Cardiac septum (tissue), 1 donor: ENCODE measurements around the gene WDR18. TPM values are rescaled to one million over a fixed set of nuclear protein-coding genes. Genes with fewer than 3 reads are reported as not detected.
"Not testable (repeated sequence)": the region's sequence is repeated elsewhere in the genome, so short reads cannot be mapped to it uniquely, and the experiment has no call there.

Experiments used
- DNase-seq: peaks from one replicate; pipeline ENCODE4 v3.0.0-alpha.2; 2020; ENCODE audit warnings: low spot score
- intact Hi-C: fragments of 100-400 bp; cut with DNase I; formaldehyde crosslinking; loops from one replicate; pipeline ENCODE4 v1.14.0; 2022
- total RNA-seq: library from RNA; stranded (reverse); fragmentation: NEBNext Ultra II Directional; extraction: Animal tissue kit (Norgen Biotek cat#: 25700); gene quantifications from one replicate; pipeline ENCODE4 v1.2.1, GENCODE V29; 2021
- donor health status: DM: no; HTN: no; CAD: no.

The WDR18 gene
- total RNA-seq, 1 donor from 2014 or later, result 17.6 TPM

DNA sequence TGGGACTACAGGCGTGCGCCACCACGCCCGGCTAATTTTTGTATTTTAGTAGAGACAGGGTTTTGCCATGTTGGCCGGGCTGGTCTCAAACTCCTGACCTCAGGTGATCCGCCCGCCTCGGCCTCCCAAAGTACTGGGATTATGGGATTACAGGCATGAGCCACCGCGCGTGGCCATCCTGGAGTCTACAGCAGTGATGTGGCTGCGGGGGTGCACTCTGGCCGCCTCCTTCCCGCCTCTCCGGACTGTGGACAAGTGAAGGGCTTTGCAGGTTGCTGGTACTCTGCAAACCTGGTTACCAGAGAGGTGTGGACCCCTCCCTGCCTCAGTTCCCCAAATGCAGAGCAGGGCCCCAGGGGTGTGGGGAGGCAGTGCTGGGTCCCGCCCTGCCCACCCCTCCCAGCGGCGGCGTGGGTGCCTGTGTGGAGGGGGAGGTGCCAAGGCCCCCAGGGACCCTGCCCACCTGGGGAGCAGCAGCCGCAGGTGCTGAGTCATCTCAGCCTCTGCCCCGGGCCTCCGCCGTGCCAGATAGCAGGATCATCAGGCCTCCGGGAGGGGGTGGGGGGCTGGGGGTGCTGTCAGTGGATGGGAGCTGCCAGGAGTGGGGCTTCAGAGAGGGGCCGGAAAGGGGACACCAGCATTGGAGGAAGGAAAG is 35.2 kb upstream of the WDR18 start:
- no peak for DNase-seq
- intact Hi-C loops, result no loop called here

DNA sequence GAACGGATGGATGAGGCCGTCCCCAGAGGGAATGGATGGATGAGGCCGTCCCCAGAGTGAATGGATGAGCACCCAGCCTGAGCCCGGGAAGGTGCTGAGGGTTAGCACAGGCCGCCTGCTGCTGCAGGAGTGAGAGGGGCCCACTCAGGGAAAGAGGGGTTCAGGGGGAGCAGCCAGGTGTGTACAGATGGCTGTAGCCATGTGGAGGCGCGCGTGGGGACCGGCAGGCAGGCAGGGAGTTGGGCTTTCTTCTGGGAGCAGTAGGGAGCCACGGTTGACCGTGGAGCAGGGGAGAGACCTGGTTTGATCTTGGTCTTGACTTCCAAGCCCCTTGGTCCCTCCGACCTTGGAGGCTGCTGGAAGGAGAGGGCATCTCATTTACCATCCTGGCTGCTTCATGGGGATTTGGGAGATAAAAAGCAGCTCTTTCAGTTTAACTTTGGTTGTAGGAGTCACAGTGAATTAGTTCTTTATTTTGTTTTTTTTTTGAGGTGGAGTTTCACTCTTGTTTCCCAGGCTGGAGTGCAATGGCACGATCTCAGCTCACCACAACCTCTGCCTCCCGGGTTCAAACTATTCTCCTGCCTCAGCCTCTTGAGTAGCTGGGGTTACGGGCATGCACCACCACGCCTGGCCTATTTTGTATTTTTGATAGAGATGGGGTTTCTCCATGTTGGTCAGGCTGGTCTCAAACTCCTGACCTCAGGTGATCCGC is 33.6 kb upstream of the WDR18 start:
- intact Hi-C loops, result no loop called here
- no peak for DNase-seq

DNA sequence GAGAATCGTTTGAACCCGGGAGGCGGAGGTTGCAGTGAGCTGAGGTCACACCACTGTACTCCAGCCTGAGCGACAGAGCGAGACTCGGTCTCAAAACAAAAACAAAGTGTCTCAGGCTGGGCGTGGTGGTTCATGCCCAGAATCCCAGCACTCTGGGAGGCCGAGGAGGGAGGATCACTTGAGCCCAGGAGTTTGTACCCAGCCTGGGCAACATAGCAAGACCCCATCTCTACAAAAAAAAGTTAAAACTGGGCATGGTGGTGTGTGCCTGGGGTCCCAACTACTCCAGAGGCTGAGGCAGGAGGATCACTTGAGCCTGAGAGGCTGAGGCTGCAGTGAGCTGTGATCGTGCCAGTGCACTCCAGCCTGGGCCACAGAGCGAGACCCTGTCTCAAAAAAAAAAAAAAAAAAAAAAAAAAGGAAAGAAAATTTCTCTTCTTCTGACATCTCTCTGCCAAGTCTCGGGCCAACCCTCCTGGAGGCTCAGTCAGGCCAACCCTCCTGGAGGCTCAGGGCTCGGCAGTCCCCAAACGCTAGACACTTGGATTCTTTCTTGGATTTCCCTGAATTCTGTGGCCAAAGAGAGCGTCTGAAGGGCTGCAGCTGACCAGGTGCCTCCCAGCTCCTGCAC is 32.0 kb upstream of the WDR18 start:
- intact Hi-C loops, result no loop called here
- no peak for DNase-seq

DNA sequence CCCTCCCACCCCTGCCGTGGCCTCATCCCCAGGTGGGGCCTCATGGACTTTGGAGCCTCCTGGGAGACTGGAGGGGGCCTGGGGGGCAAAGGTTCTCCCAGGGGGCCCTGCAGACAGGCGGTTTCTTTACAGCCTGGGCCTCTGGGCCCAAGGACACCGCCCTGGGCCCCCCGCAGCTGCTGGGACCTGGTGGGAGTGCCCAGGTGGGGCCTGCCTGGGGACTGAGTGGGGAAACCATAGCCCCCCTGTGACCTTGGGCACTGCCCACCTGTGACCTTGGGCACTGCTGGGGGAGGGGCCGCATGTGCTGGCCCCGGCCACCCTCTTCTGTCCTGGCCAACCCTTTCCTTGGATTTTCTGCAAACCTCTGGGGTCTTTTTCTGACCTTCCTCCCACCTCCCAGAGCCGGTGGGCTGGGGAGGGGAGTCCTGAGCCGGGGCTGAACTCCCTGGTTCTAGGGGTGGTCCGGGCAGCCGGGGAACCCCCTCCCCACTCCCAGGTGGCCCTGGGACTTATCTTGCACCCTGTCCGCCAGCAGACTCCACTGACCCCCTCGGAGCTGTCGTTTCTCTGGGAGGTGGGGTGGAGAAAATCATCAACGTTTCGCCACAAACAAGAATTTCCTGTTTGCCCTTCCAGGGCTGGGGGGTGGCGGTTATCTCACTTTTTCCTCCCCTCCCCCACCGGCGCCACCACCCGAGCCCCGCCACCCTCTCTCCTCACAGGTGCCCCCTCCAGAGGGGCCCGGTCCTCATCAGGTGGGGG is 31.3 kb upstream of the WDR18 start:
- DNase-seq, result no peak
- intact Hi-C loops, result no loop called here

DNA sequence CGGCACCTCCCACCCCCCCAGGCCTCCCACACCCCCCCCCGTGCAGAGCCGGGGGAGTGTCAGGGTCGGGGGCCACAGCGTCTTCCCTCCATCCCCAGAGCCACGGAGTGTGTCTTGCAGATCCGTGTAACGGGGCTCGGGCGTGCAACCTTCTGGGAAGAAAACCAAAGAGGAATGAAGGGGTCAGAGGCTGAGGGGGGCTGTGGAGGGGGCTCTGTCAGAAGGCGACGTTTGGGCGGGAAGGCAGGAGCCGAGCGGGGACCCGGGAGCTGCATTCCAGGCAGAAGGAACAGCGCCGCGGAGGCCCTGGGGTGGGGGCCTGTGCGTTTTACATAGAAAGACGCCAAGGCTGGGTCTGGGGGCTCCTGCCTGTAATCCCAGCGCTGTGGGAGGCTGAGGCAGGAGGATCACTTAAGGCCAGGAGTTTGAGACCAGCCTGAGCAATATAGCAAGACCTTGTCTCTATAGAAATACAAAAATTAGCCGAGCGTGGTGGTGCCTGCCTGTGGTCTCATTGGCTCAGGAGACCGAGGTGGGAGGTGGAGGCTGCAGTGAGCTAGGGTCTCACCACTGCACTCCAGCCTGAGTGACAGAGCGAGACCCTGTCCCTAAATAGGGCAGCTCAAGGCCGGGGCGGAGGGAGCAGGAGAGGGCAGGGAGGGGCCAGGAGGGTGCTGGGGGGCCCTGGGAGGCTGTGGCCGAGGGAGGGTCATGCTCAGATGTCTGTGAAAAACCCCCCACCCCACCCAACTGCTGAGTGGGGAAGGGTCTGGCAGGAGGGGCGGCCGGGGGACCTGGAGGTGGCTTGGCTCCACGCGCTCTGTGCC is 30.5 kb upstream of the WDR18 start:
- no peak for DNase-seq
- intact Hi-C loops, result no loop called here

DNA sequence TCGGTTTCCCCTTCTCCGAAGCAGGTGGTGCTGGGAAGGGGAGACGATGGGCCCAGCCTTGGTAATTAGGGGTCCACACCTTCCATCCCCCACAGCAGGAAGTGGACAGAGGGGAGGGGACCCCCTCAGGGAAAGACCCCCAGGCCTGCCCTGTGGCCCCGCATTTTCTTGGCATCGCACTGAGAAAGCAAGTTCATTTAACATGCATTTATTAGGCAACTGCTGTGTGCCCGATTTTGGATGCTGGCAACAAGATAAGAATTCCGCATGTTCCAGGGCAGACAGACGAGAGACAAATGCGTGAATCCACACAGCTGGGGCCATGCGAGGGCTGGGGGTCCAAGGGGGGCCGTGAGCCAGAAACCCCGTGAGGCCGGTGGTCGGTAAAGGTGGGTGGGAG is 29.9 kb upstream of the WDR18 start:
- DNase-seq, result no peak
- intact Hi-C loops, result no loop called here

DNA sequence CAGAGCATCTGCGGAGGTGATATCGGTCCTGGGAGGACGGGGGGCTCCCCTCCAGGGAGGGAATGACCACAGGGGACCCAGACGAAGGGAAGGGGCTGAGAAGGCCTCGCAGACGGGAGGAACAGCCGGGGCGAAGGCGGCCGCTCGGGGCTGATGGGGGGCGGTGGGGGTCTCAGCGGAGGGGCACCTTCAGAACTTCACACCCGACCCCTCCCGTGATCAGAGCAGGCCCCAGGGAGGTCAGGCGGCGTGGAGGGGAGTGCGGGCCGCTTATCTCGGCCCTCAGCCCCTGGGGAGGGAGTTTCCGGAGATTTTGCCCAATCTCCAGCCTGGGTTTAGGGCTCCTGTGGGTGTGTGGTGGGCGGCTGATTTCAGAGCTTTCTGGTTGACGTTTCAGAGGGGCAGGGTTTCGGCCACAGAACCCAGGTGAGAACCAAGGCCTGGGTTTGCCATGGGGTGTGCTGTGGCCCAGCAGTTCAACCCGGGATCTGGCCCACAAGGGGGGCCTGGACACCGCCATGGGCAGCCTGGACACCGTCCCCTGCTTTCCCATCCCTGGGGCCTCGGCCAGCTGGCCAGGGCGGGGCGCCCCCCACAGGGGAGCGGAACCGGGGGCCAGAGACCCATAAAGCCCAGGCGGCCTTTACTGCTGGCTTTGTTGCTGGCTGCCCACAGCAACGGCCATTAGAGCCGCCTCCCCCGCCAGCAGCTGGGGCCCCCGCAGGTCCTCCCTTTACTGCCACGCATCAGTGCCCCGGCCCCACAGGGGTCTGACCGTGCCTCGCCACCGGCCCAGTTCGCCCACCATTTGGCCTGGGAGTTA is 29.3 kb upstream of the WDR18 start:
- intact Hi-C loops, result no loop called here
- no peak for DNase-seq

DNA sequence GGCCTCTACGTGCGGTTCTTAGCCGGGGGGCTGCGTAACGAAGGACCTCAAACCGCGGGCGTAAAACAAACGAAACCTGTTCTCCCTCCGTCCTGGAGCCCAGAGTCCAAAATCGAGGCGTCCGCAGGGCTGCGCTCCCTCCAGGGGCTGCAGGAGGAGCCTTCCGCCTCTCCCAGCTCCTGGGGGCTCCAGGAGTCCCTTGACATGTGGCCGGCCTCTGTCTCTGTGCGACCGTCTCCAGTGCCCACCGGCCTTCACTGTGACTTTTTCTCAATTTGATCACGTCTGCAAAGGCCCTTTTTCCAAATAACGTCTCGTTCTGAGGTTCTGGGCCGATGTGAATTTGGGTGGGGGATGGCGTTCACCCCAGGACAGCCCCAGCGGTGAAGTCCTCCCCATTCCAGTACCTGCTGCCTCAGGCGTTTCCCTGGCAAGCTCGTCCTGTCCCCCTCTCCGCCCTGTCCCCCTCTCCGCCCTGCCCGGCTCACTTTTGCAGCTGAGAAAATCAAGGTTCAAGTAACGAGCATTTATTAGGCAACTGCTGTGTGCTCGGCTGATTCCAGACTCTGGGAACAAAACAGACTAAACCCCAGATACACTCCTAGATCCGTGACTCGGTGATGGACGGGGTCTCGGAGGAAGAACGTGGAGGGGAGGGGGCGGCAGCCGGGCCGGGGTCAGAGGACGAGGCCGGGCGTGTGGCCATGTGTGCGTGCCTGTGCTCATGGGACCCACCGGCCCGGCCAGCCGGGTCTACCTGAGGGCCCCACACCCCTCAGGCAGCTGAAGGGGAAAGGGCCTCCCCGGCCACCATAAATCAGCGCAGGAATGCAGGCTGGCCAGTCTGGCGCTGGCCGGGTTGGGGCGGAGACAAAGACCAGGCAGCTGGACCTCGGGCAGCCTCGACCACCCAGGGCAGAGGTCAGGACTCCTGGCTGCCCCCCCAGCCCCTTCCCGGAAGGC is 28.1 kb upstream of the WDR18 start:
- intact Hi-C loops, result no loop called here

DNA sequence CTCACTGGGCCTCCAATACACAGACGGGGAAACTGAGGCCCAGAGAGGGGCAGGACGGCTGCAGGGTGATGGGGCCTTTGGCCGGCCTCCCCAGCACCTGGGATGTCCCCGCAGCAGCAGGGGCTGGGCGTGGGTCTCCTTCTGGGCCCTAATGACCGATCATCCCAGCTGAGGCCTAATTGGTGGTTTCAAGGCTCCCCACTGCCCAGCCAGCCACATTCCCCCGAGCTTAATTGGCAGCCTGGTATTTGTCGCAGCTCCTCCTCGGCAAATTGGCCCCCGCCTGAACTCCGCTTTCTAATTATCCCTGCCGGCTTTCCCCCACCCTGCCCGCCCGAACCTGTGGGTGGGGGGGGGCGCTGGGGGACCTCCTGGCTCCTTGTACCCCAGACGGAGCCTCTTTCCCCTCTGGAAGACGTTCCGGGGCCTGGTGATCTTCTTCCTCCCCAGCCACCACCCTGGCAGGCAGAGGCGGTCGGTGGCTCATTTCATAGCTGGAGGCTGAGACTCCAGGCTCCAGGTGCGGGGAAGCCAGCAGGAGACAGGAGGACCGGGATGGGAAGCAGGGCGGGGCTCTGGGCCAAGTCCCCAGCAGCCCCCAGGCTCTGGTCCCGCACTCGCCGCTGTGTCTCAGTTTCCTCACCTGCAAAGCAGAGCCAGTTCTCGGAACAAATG is 27.2 kb upstream of the WDR18 start:
- no peak for DNase-seq
- intact Hi-C loops, result no loop called here

More for the DNA sequence above, 28.1 kb upstream of the WDR18 start:
- DNase-seq, result no peak

DNA sequence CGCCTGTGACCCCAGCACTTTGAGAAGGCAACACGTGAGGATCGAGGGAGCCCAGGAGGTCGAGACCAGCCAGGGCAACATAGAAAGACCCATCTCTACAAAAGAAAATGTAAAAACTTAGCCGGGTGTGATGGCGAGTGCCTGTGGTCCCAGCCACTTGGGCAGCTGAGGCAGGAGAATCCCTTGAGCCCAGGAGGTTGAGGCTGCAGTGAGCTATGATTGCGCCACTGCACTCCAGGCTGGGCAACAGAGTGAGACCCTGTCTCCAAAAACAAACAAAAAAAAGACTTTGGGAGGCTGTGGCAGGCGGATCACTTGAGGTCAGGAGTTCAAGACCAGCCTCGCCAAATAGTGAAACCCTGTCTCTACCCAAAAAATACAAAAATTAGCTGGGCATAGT is 26.6 kb upstream of the WDR18 start:
- intact Hi-C loops, result not testable (repeated sequence)

DNA sequence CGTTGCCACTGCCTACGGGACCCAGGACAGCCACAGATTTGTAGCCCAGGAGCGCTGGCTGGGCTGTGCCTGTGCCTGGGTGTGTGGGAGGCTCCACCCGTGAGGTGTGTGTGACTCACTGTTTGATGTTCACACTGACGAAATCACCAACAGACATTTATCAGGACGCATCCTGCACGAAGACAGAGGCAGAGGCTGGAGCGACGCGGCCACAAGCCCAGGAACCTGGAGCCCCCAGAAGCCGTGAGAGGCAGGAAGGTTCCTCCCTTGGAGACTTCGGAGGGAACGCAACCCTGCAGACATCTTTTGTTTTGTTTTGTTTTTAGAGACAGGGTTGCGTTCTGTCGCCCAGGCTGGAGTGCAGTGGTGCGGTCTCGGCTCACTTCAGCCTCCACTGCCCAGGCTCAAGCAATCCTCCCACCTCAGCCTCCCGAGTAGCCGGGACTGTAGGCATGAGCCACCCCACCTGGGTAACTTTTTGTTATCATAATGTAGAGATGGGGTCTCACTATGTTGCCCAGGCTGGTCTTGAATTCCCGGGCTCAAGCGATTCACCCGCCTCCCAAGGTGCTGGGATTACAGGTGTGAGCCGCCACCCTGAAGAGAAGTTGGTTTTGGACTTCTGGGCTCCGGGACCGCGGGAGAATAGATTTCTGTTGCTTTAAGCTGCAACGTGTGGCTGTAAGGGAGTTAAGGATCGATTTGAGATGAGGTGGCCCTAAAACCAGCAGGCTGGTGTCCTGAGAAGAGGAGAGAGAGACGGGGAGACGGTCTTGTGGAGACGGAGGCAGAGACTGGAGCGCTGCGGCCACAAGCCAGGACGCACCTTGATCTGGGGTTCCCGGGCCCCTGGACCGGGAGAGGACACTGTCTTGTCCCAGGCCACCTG is 24.9 kb upstream of the WDR18 start:
- no peak for DNase-seq
- intact Hi-C loops, result no loop called here

More for the DNA sequence above, 26.6 kb upstream of the WDR18 start:
- not testable (repeated sequence) for DNase-seq

DNA sequence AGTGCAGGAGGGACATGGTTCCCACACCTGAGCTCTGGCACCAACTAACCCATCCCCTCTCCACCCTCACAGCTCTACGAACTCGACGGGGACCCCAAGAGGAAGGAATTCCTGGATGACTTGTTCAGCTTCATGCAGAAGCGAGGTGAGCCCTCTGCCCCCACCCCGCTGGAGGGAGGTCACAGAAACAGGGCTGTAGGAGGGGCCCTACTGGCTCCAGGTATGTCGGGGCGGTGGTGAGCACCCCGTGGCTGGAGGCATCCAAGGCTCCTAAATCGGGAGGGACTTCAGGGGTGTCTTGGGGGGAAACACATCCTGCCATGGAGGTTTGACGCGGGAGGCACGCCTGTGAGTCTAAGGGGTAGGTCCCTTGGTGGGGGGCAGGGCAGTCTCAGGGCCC is 24.1 kb upstream of the WDR18 start:
- DNase-seq, result no peak
- intact Hi-C loops, result no loop called here

DNA sequence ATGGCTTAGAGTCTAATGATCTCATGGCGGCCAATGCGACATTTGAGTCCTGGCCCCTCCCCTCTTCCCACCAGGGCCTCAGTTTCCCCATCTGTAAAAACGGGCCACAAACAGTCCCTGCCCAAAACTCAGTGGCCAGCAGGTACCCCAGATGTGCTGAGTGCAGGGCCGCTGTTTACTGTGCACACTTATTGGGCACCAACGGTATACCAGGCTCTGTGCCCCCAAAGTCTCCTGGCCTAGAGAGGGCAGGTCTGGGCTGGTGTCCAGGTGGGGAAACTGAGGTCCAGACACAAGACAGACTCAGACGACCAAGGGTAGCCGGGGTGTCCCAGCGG is 23.6 kb upstream of the WDR18 start:
- no peak for DNase-seq
- intact Hi-C loops, result no loop called here

DNA sequence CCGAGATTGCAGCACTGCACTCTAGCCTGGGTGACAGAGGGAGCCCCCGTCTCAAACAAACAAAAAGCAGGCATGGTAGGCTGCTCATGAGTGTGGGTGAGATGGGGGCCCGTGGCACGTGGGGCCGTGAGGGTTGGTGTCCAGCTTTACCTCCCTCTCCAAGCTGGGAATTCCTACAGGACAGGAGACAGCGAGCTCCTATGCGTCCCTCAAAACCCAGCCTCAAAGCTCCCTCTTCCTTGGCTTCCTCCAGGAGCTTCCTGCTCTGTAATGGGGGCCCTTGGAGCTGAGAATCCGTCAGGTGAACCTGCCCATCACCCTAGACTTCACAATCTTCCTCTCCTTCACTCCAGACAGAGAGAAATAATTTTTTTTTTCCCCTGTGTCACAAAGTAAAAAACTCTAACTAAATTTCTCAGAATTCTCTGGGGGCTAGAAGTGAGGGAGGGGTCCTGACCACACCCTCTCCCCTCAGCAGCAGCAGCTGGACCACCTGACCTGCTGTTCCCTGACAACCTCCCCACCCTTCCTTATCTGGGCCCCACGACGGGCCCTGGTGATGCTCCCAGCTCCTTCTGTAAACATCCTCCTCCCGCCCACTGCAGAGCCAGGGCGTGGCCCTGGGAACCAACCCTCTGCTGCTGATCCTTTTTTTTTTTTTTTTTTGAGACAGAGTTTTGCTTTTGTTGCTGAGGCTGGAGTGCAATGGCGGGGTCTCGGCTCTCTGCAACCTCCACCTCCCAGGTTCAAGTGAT is 22.1 kb upstream of the WDR18 start:
- intact Hi-C loops, result no loop called here
- no peak for DNase-seq

DNA sequence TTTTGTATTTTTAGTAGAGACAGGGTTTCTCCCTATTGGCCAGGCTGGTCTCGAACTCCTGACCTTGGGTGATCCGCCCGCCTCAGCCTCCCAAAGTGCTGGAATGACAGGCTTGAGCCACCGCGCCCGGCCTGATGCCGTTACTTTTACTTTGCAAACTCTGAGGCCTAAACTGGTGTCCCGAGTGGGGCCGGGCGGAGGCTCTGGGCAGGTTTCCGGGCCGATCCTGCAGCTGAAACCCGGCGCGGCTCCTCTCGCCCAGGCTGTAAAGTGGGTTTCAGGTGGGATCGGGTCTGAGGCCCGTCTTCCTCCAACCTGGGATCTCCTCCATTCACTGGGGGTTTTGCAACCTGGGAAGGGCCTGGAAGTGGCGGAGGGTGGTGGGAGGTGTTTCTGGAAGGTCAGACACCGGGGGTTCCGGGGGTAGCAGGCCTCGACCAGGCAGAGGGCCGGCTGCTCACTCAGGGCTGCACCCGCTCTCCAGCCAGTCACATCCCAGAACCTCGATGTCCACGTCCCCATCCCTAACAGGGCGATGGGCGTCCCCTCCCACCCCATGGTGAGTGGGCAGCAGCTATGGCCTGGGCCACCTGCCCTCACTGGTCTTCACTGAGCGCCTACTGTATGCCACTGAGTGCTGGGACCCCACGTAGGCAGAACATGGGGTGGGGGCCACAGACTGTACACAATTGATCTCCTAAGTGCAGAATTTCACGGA is 21.3 kb upstream of the WDR18 start:
- no peak for DNase-seq
- intact Hi-C loops, result no loop called here
